ENCODE data around the gene YIF1A.

Gene YIF1A

GRCh38 chr11:66239998-66240780 lies 48.8 kb downstream of the YIF1A start:
- Histone ChIP-seq H3K27me3 (ENCODE audit: insufficient read depth, low read length, poor library complexity) (no peaks in the 10 kb centered on the region), H3K27ac (ENCODE audit: low read length) (no peak overlapping the region), H4K20me1 (ENCODE audit: insufficient read depth, low read length) (no peaks in the 10 kb centered on the region), H3K4me3 (ENCODE audit: low read depth in 1 of 2, low read length in 2 of 2) (no peak overlapping the region), H3K36me3 (ENCODE audit: insufficient read depth, low read length) (peaks cover 30% of the 10 kb centered on the region), H3K79me2 (ENCODE audit: insufficient read depth, low read length) (no peaks in the 10 kb centered on the region), H3K4me1 (ENCODE audit: insufficient read depth, low read length) (no peaks in the 10 kb centered on the region), H3K9me3 (ENCODE audit: insufficient read depth, low read length, severe bottlenecking) (no peaks in the 10 kb centered on the region), H2AFZ (ENCODE audit: low read depth, low read length) (no peak overlapping the region), H3K4me2 (ENCODE audit: insufficient read depth, low read length) (no peak overlapping the region), H3K9ac (ENCODE audit: low read depth, low read length) (no peak overlapping the region)
- no peak for ATAC-seq (ENCODE audit: insufficient read depth, low read depth)
- no peak for DNase-seq
- TF ChIP-seq EZH2 (IDR thresholded peaks at IDR 0.05; ENCODE audit: borderline replicate concordance, low read depth, low read length, severe bottlenecking) (no peak), CTCF (IDR thresholded peaks at IDR 0.05; ENCODE audit: borderline replicate concordance, extremely low read depth, low read length, poor library complexity, severe bottlenecking) (no peak)

- no peak overlapping the region for H2AFZ ChIP-seq (ENCODE audit: low read depth, low read length)
- no peaks in the 10 kb centered on the region for H3K4me1 ChIP-seq (ENCODE audit: insufficient read depth, low read length)
- no peaks in the 10 kb centered on the region for H3K79me2 ChIP-seq (ENCODE audit: insufficient read depth, low read length)
- H3K4me2 ChIP-seq (ENCODE audit: insufficient read depth, low read length) = no peak overlapping the region
- no peaks in the 10 kb centered on the region for H3K27me3 ChIP-seq (ENCODE audit: insufficient read depth, low read length, poor library complexity)
- H3K4me3 ChIP-seq (ENCODE audit: low read depth in 1 of 2, low read length in 2 of 2) = no peak overlapping the region
- ATAC-seq (ENCODE audit: insufficient read depth, low read depth) = no peak
- no peak for TF ChIP-seq CTCF (IDR thresholded peaks at IDR 0.05; ENCODE audit: borderline replicate concordance, extremely low read depth, low read length, poor library complexity, severe bottlenecking)
- TF ChIP-seq EZH2 (IDR thresholded peaks at IDR 0.05; ENCODE audit: borderline replicate concordance, low read depth, low read length, severe bottlenecking) = no peak
- H3K9ac ChIP-seq (ENCODE audit: low read depth, low read length) = no peak overlapping the region
- DNase-seq = no peak
- H3K36me3 ChIP-seq (ENCODE audit: insufficient read depth, low read length) = peaks cover 30% of the 10 kb centered on the region
- H4K20me1 ChIP-seq (ENCODE audit: insufficient read depth, low read length) = no peaks in the 10 kb centered on the region
- no peaks in the 10 kb centered on the region for H3K9me3 ChIP-seq (ENCODE audit: insufficient read depth, low read length, severe bottlenecking)
- H3K27ac ChIP-seq (ENCODE audit: low read length) = no peak overlapping the region
These were observed 49.4 kb downstream of the YIF1A start for GRCh38 chr11:66239511-66239910.

DNA sequence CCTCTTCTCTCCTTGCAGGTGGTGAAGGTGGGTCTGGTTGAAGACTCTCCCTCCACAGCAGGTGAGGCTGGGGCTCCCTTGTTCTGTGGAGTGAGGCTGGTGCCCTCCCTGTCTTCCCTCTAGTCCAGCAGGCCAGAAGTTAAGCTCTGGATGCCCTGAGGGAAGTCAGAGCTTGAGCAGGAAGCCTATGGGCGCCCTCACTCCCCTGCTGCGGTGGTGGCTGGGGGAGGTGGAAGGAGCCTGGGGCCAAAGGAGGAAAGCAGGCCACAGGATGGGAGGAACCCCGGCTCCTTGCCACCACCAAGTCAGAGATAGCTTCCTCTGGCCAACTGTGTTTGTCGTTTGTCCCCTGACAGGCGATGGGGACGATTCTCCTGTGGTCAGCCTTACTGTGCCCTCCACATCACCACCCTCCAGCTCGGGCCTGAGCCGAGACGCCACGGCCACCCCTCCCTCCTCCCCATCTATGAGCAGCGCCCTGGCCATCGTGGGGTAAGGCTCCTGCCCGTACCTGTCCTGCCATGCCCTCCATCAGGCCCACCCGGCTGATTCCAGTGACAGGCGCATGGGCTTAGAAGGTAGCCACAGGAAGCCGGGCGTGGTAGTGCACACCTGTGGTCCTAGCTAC lies 50.0 kb downstream of the YIF1A start:
- H3K9me3 ChIP-seq (ENCODE audit: insufficient read depth, low read length, severe bottlenecking) = no peaks in the 10 kb centered on the region
- no peak overlapping the region for H3K9ac ChIP-seq (ENCODE audit: low read depth, low read length)
- H2AFZ ChIP-seq (ENCODE audit: low read depth, low read length) = no peak overlapping the region
- no peak for ATAC-seq (ENCODE audit: insufficient read depth, low read depth)
- no peak overlapping the region for H3K4me2 ChIP-seq (ENCODE audit: insufficient read depth, low read length)
- TF ChIP-seq EZH2 (IDR thresholded peaks at IDR 0.05; ENCODE audit: borderline replicate concordance, low read depth, low read length, severe bottlenecking) = no peak
- TF ChIP-seq CTCF (IDR thresholded peaks at IDR 0.05; ENCODE audit: borderline replicate concordance, extremely low read depth, low read length, poor library complexity, severe bottlenecking) = no peak
- H3K36me3 ChIP-seq (ENCODE audit: insufficient read depth, low read length) = peaks cover 34% of the 10 kb centered on the region
- H3K27ac ChIP-seq (ENCODE audit: low read length) = no peak overlapping the region
- H3K27me3 ChIP-seq (ENCODE audit: insufficient read depth, low read length, poor library complexity) = no peaks in the 10 kb centered on the region
- H3K79me2 ChIP-seq (ENCODE audit: insufficient read depth, low read length) = no peaks in the 10 kb centered on the region
- DNase-seq = no peak
- H3K4me3 ChIP-seq (ENCODE audit: low read depth in 1 of 2, low read length in 2 of 2) = no peak overlapping the region
- H4K20me1 ChIP-seq (ENCODE audit: insufficient read depth, low read length) = no peaks in the 10 kb centered on the region
- H3K4me1 ChIP-seq (ENCODE audit: insufficient read depth, low read length) = no peaks in the 10 kb centered on the region

Data from DND-41 (cell line).